ENCODE results near the gene MYL6.

DNA sequence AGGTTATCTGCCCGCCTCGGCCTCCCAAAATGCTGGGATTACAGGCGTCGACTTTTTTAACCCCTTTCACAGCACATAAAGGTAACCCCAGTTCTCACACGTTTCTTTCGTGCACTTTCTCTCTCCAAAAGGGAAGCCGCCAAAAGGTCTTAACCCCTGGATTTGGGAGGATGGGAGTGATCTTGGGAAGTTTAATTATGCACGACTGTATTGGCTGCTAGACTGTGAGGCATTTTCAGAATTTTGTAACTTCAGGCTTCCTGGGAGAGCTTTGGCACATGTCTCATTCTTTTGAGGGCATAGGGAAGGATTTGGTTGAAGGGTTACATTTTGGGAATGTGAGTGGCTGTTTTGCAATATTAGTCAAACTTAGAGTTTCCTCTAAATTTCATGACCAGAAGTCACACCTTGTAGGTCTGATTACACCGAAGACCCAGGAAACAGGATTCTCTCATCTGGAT is 32.6 kb downstream of the MYL6 start:
- TF ChIP-seq CTCF (conservative IDR thresholded peaks at IDR 0.05; ENCODE audit: low read depth, low read length) (no peak), EZH2 (IDR thresholded peaks at IDR 0.05; ENCODE audit: borderline replicate concordance, low read depth, low read length, poor library complexity, severe bottlenecking) (no peak)
